Gastrocnemius medialis (tissue), 4 donors: ENCODE results near the gene TCHHL1.

Source experiments
- POLR2A ChIP-seq, 2 donors: fragments of 450-650 bp; IDR thresholded peaks; one replicate each; pipeline ENCODE4 v1.6.1; 2017; ENCODE audit warnings: antibody characterized with exemption in 2 of 2, mild to moderate bottlenecking in 2 of 2, moderate library complexity in 2 of 2
- TF ChIP-seq, protein P1 (sequence below), 5 experiments: fragments of 450-650 bp in 3 of 5; fragments of 200-600 bp in 2 of 5; sonication (generic) in 2 of 5; IDR thresholded peaks in 4 of 5; conservative IDR thresholded peaks in 1 of 5; 1 replicate in 4 of 5; 2 replicates in 1 of 5; pipeline ENCODE4 v1.5.1; 2016 to 2019; ENCODE audit warnings: antibody characterized with exemption in 5 of 5, mild to moderate bottlenecking in 3 of 5, moderate library complexity in 3 of 5

DNA sequence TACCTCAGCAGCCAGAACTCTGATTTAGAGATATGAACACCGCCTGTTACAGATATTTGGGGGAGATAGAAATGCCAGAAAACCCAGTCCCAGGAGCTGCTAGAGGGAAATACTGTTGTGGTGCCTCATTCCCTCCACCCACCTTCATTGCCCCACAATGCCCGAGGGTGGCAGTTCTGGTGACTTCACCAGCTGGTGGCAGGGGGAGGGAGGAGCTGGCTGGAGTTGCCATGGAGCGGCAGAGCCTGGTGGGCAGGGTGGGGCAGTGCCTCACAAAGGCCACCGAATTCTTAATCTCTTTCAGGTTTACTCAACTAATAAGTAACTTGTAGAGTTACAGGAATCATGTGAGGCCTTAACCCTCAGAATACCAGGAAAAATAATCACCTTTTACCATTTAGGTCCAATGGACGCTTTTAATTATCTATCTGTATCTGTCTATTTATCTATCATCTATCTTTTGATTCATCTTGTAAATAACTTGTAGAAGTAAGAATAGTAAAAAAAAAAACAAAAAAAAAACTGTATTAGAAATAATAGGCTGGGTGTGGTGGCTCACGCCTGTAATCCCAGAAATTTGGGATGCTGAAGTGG, 40.4 kb downstream of the TCHHL1 start:
- TF ChIP-seq POLR2A (IDR thresholded peaks at IDR 0.05), result no peak
- TF ChIP-seq, protein P1, sequence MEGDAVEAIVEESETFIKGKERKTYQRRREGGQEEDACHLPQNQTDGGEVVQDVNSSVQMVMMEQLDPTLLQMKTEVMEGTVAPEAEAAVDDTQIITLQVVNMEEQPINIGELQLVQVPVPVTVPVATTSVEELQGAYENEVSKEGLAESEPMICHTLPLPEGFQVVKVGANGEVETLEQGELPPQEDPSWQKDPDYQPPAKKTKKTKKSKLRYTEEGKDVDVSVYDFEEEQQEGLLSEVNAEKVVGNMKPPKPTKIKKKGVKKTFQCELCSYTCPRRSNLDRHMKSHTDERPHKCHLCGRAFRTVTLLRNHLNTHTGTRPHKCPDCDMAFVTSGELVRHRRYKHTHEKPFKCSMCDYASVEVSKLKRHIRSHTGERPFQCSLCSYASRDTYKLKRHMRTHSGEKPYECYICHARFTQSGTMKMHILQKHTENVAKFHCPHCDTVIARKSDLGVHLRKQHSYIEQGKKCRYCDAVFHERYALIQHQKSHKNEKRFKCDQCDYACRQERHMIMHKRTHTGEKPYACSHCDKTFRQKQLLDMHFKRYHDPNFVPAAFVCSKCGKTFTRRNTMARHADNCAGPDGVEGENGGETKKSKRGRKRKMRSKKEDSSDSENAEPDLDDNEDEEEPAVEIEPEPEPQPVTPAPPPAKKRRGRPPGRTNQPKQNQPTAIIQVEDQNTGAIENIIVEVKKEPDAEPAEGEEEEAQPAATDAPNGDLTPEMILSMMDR (IDR thresholded peaks at IDR 0.05 in 4 of 5, conservative IDR thresholded peaks at IDR 0.05 in 1 of 5), result no peak
